ENCODE measurements around the gene CERS2. TPM values are rescaled to one million over a fixed set of nuclear protein-coding genes. Genes with fewer than 3 reads are reported as not detected.
A peak's percentile ranks its signal among the peaks of the same experiment; 100 is the strongest.

The CERS2 gene
- total RNA-seq, 3 donors from 2014 or later: 121 to 131 (median 128) TPM

- Histone ChIP-seq H3K4me1 (peaks cover 0 to 14% of the 10 kb centered on the region in 2 donors), H3K36me3 (peaks cover 11% of the 10 kb centered on the region), H3K9me3 (no peaks in the 10 kb centered on the region), H3K27me3 (no peaks in the 10 kb centered on the region), H3K27ac (peak overlapping the region in 1 of 2 donors; percentile 42), H3K4me3 (no peak overlapping the region)
- DNase-seq (ENCODE audit: low spot score in 2 of 2): no peak
- no peak for TF ChIP-seq POLR2AphosphoS5 (IDR thresholded peaks at IDR 0.05)
- intact Hi-C loops (cut with DNase I; ENCODE audit: low total_unique reads): no loop called here
Observed at GRCh38 chr1:151002051-151002450, 27.4 kb upstream of the CERS2 start.

GRCh38 chr1:151001602-151002001 lies 27.0 kb upstream of the CERS2 start:
- Histone ChIP-seq H3K27ac (no peak overlapping the region), H3K4me3 (no peak overlapping the region), H3K27me3 (no peaks in the 10 kb centered on the region), H3K9me3 (no peaks in the 10 kb centered on the region), H3K4me1 (peaks cover 0 to 12% of the 10 kb centered on the region in 2 donors), H3K36me3 (peaks cover 11% of the 10 kb centered on the region)
- intact Hi-C loops (cut with DNase I; ENCODE audit: low total_unique reads): no loop called here
- TF ChIP-seq POLR2A (IDR thresholded peaks at IDR 0.05) (no peak), POLR2AphosphoS5 (IDR thresholded peaks at IDR 0.05) (no peak), CTCF (IDR thresholded peaks at IDR 0.05) (no peak)
- no peak for DNase-seq (ENCODE audit: low spot score in 2 of 2)

GRCh38 chr1:151000408-151000807 lies 25.8 kb upstream of the CERS2 start:
- H3K4me1 ChIP-seq: peaks cover 0 to 12% of the 10 kb centered on the region in 2 donors

GRCh38 chr1:150999926-151000325 lies 25.3 kb upstream of the CERS2 start:
- Histone ChIP-seq H3K9me3 (no peaks in the 10 kb centered on the region), H3K36me3 (peaks cover 11% of the 10 kb centered on the region), H3K4me3 (no peak overlapping the region), H3K27me3 (no peaks in the 10 kb centered on the region), H3K4me1 (peaks cover 0 to 12% of the 10 kb centered on the region in 2 donors), H3K27ac (no peak overlapping the region)
- intact Hi-C loops (cut with DNase I; ENCODE audit: low total_unique reads): no loop called here
- TF ChIP-seq CTCF (IDR thresholded peaks at IDR 0.05): no peak
- TF ChIP-seq POLR2A (IDR thresholded peaks at IDR 0.05): no peak
- TF ChIP-seq POLR2AphosphoS5 (IDR thresholded peaks at IDR 0.05): no peak
- DNase-seq (ENCODE audit: low spot score in 2 of 2): no peak

More at GRCh38 chr1:151000408-151000807, 25.8 kb upstream of the CERS2 start:
- Histone ChIP-seq H3K4me3 (no peak overlapping the region), H3K27me3 (no peaks in the 10 kb centered on the region), H3K27ac (no peak overlapping the region), H3K36me3 (peaks cover 11% of the 10 kb centered on the region), H3K9me3 (no peaks in the 10 kb centered on the region)
- intact Hi-C loops (cut with DNase I; ENCODE audit: low total_unique reads): no loop called here
- no peak for TF ChIP-seq CTCF (IDR thresholded peaks at IDR 0.05)
- TF ChIP-seq POLR2A (IDR thresholded peaks at IDR 0.05): no peak
- TF ChIP-seq POLR2AphosphoS5 (IDR thresholded peaks at IDR 0.05): no peak
- DNase-seq (ENCODE audit: low spot score in 2 of 2): no peak

GRCh38 chr1:150999051-150999674 lies 24.5 kb upstream of the CERS2 start:
- peaks cover 11% of the 10 kb centered on the region for H3K36me3 ChIP-seq
- no peaks in the 10 kb centered on the region for H3K9me3 ChIP-seq
- TF ChIP-seq POLR2A (IDR thresholded peaks at IDR 0.05) (no peak), POLR2AphosphoS5 (IDR thresholded peaks at IDR 0.05) (no peak), CTCF (IDR thresholded peaks at IDR 0.05) (no peak)
- no peak overlapping the region for H3K4me3 ChIP-seq
- H3K27ac ChIP-seq: no peak overlapping the region
- peaks cover 0 to 11% of the 10 kb centered on the region in 2 donors for H3K4me1 ChIP-seq
- DNase-seq (ENCODE audit: low spot score in 2 of 2): no peak
- no peaks in the 10 kb centered on the region for H3K27me3 ChIP-seq
- intact Hi-C loops (cut with DNase I; ENCODE audit: low total_unique reads): no loop called here
